ENCODE results near the gene SF3B4.

The SF3B4 gene

GRCh38 chr1:149934356-149934755 lies 6.8 kb upstream of the SF3B4 start:
- no peak overlapping the region for H3K23ac ChIP-seq (ENCODE audit: low read length in 2 of 2)
- H3K9ac ChIP-seq (ENCODE audit: low read length), result no peak overlapping the region
- DNase-seq, result no peak
- WGBS, result 92% methylated on average over 2 of the region's 2 CpGs
- no peak overlapping the region for H2BK15ac ChIP-seq (ENCODE audit: low read depth, poor library complexity, severe bottlenecking)
- H3K27ac ChIP-seq (ENCODE audit: low read length, poor library complexity, severe bottlenecking), result no peak overlapping the region
- no peak overlapping the region for H3K4me3 ChIP-seq (ENCODE audit: insufficient read depth in 1 of 2, low read depth in 1 of 2, low read length in 2 of 2)
- peaks cover 12% of the 10 kb centered on the region for H3K4me1 ChIP-seq (ENCODE audit: control insufficient read depth, insufficient read depth, low read depth, low read length)
- no peak overlapping the region for H3K4me2 ChIP-seq (ENCODE audit: low read length, poor library complexity, severe bottlenecking)
- H3K14ac ChIP-seq (ENCODE audit: low read length in 2 of 2), result no peak overlapping the region
- H4K91ac ChIP-seq (ENCODE audit: low read length), result no peak overlapping the region
- peaks cover 36 to 49% of the 10 kb centered on the region in 2 experiments for H3K36me3 ChIP-seq (ENCODE audit: control insufficient read depth in 1 of 2, insufficient read depth in 2 of 2, low read depth in 1 of 2, low read length in 2 of 2)
- H2BK5ac ChIP-seq (ENCODE audit: low read depth, low read length, poor library complexity, severe bottlenecking), result no peak overlapping the region
- no peak overlapping the region for H2BK120ac ChIP-seq (ENCODE audit: low read depth, low read length)
- no peak overlapping the region for H2AK5ac ChIP-seq (ENCODE audit: low read length, severe bottlenecking)
- H3K9me3 ChIP-seq (ENCODE audit: control insufficient read depth, low read length), result no peaks in the 10 kb centered on the region
- H3K18ac ChIP-seq (ENCODE audit: low read depth in 1 of 2, low read length in 2 of 2), result no peak overlapping the region
- H4K8ac ChIP-seq (ENCODE audit: low read length), result no peak overlapping the region
- no peak overlapping the region for H2AFZ ChIP-seq (ENCODE audit: low read depth, low read length)
- no peak overlapping the region for H3K4ac ChIP-seq (ENCODE audit: low read depth in 1 of 2, low read length in 2 of 2)
- no peak overlapping the region for H2BK12ac ChIP-seq (ENCODE audit: low read length in 2 of 2)
- peaks cover 27% of the 10 kb centered on the region for H3K79me1 ChIP-seq (replicated peaks; ENCODE audit: low read length, poor library complexity, severe bottlenecking)
- H3K27me3 ChIP-seq (ENCODE audit: control insufficient read depth in 1 of 2, insufficient read depth in 1 of 2, low read length in 2 of 2), result no peaks in the 10 kb centered on the region

GRCh38 chr1:149933208-149933607 lies 5.6 kb upstream of the SF3B4 start:
- Histone ChIP-seq H2BK5ac (ENCODE audit: low read depth, low read length, poor library complexity, severe bottlenecking) (no peak overlapping the region), H3K79me1 (replicated peaks; ENCODE audit: low read length, poor library complexity, severe bottlenecking) (peaks cover 27% of the 10 kb centered on the region), H4K91ac (ENCODE audit: low read length) (no peak overlapping the region), H2BK120ac (ENCODE audit: low read depth, low read length) (no peak overlapping the region), H3K4ac (ENCODE audit: low read depth in 1 of 2, low read length in 2 of 2) (no peak overlapping the region), H3K36me3 (ENCODE audit: control insufficient read depth in 1 of 2, insufficient read depth in 2 of 2, low read depth in 1 of 2, low read length in 2 of 2) (peaks cover 38 to 60% of the 10 kb centered on the region in 2 experiments), H3K9me3 (ENCODE audit: control insufficient read depth, low read length) (no peaks in the 10 kb centered on the region), H2BK15ac (ENCODE audit: low read depth, poor library complexity, severe bottlenecking) (no peak overlapping the region), H3K27ac (ENCODE audit: low read length, poor library complexity, severe bottlenecking) (no peak overlapping the region), H3K4me3 (ENCODE audit: insufficient read depth in 1 of 2, low read depth in 1 of 2, low read length in 2 of 2) (no peak overlapping the region), H3K4me1 (ENCODE audit: control insufficient read depth, insufficient read depth, low read depth, low read length) (peaks cover 9% of the 10 kb centered on the region), H4K8ac (ENCODE audit: low read length) (no peak overlapping the region), H3K27me3 (ENCODE audit: control insufficient read depth in 1 of 2, insufficient read depth in 1 of 2, low read length in 2 of 2) (no peaks in the 10 kb centered on the region), H3K9ac (ENCODE audit: low read length) (no peak overlapping the region), H3K23ac (ENCODE audit: low read length in 2 of 2) (no peak overlapping the region), H3K14ac (ENCODE audit: low read length in 2 of 2) (no peak overlapping the region), H3K18ac (ENCODE audit: low read depth in 1 of 2, low read length in 2 of 2) (no peak overlapping the region), H3K4me2 (ENCODE audit: low read length, poor library complexity, severe bottlenecking) (no peak overlapping the region), H2AFZ (ENCODE audit: low read depth, low read length) (no peak overlapping the region), H2AK5ac (ENCODE audit: low read length, severe bottlenecking) (no peak overlapping the region), H2BK12ac (ENCODE audit: low read length in 2 of 2) (no peak overlapping the region)
- DNase-seq, result no peak
- WGBS, result 96% methylated on average over 4 of the region's 4 CpGs

GRCh38 chr1:149932474-149932873 lies 4.9 kb upstream of the SF3B4 start:
- Histone ChIP-seq H3K9me3 (ENCODE audit: control insufficient read depth, low read length) (no peaks in the 10 kb centered on the region), H3K4ac (ENCODE audit: low read depth in 1 of 2, low read length in 2 of 2) (no peak overlapping the region), H3K4me3 (ENCODE audit: insufficient read depth in 1 of 2, low read depth in 1 of 2, low read length in 2 of 2) (no peak overlapping the region), H2BK15ac (ENCODE audit: low read depth, poor library complexity, severe bottlenecking) (no peak overlapping the region), H3K27ac (ENCODE audit: low read length, poor library complexity, severe bottlenecking) (no peak overlapping the region), H2BK120ac (ENCODE audit: low read depth, low read length) (no peak overlapping the region), H3K9ac (ENCODE audit: low read length) (no peak overlapping the region), H3K18ac (ENCODE audit: low read depth in 1 of 2, low read length in 2 of 2) (no peak overlapping the region), H3K23ac (ENCODE audit: low read length in 2 of 2) (no peak overlapping the region), H3K36me3 (ENCODE audit: control insufficient read depth in 1 of 2, insufficient read depth in 2 of 2, low read depth in 1 of 2, low read length in 2 of 2) (peaks cover 38 to 60% of the 10 kb centered on the region in 2 experiments), H2AK5ac (ENCODE audit: low read length, severe bottlenecking) (no peak overlapping the region), H3K79me1 (replicated peaks; ENCODE audit: low read length, poor library complexity, severe bottlenecking) (peaks cover 27% of the 10 kb centered on the region), H3K27me3 (ENCODE audit: control insufficient read depth in 1 of 2, insufficient read depth in 1 of 2, low read length in 2 of 2) (no peaks in the 10 kb centered on the region), H3K4me2 (ENCODE audit: low read length, poor library complexity, severe bottlenecking) (no peak overlapping the region), H4K8ac (ENCODE audit: low read length) (no peak overlapping the region), H4K91ac (ENCODE audit: low read length) (no peak overlapping the region), H2AFZ (ENCODE audit: low read depth, low read length) (no peak overlapping the region), H2BK5ac (ENCODE audit: low read depth, low read length, poor library complexity, severe bottlenecking) (no peak overlapping the region), H2BK12ac (ENCODE audit: low read length in 2 of 2) (no peak overlapping the region), H3K4me1 (ENCODE audit: control insufficient read depth, insufficient read depth, low read depth, low read length) (peaks cover 5% of the 10 kb centered on the region), H3K14ac (ENCODE audit: low read length in 2 of 2) (no peak overlapping the region)
- 91% methylated on average over 8 of the region's 8 CpGs for WGBS
- no peak for DNase-seq

GRCh38 chr1:149931212-149931790 lies 3.7 kb upstream of the SF3B4 start:
- Histone ChIP-seq H4K91ac (ENCODE audit: low read length) (no peak overlapping the region), H4K8ac (ENCODE audit: low read length) (no peak overlapping the region), H2BK15ac (ENCODE audit: low read depth, poor library complexity, severe bottlenecking) (no peak overlapping the region), H3K9me3 (ENCODE audit: control insufficient read depth, low read length) (no peaks in the 10 kb centered on the region), H3K27ac (ENCODE audit: low read length, poor library complexity, severe bottlenecking) (no peak overlapping the region), H3K23ac (ENCODE audit: low read length in 2 of 2) (no peak overlapping the region), H2BK5ac (ENCODE audit: low read depth, low read length, poor library complexity, severe bottlenecking) (no peak overlapping the region), H2AFZ (ENCODE audit: low read depth, low read length) (no peak overlapping the region), H3K27me3 (ENCODE audit: control insufficient read depth in 1 of 2, insufficient read depth in 1 of 2, low read length in 2 of 2) (no peaks in the 10 kb centered on the region), H2BK12ac (ENCODE audit: low read length in 2 of 2) (no peak overlapping the region), H3K9ac (ENCODE audit: low read length) (no peak overlapping the region), H3K36me3 (ENCODE audit: control insufficient read depth in 1 of 2, insufficient read depth in 2 of 2, low read depth in 1 of 2, low read length in 2 of 2) (peaks cover 40 to 65% of the 10 kb centered on the region in 2 experiments), H3K18ac (ENCODE audit: low read depth in 1 of 2, low read length in 2 of 2) (no peak overlapping the region), H3K4me1 (ENCODE audit: control insufficient read depth, insufficient read depth, low read depth, low read length) (peaks cover 5% of the 10 kb centered on the region), H3K4me2 (ENCODE audit: low read length, poor library complexity, severe bottlenecking) (no peak overlapping the region), H2AK5ac (ENCODE audit: low read length, severe bottlenecking) (no peak overlapping the region), H3K4me3 (ENCODE audit: insufficient read depth in 1 of 2, low read depth in 1 of 2, low read length in 2 of 2) (no peak overlapping the region), H3K14ac (ENCODE audit: low read length in 2 of 2) (no peak overlapping the region), H3K4ac (ENCODE audit: low read depth in 1 of 2, low read length in 2 of 2) (no peak overlapping the region), H3K79me1 (replicated peaks; ENCODE audit: low read length, poor library complexity, severe bottlenecking) (peaks cover 24% of the 10 kb centered on the region), H2BK120ac (ENCODE audit: low read depth, low read length) (no peak overlapping the region)
- 87% methylated on average over 13 of the region's 13 CpGs for WGBS
- no peak for DNase-seq
